Endothelial cell (in vitro differentiated cells): ENCODE results near the gene PRPS1L1. TPM values are rescaled to one million over a fixed set of nuclear protein-coding genes. Genes with fewer than 3 reads are reported as not detected.

Experiments
- DNase-seq: peaks from one replicate; pipeline ENCODE4 v3.0.0; 2021; ENCODE audit warnings: low spot score
- H3K27ac Mint-ChIP-seq: one replicate; pipeline ENCODE4 v1.8.0; 2021; ENCODE audit warnings: mixed read lengths, inconsistent platforms; ENCODE audit not compliant: unreplicated experiment
- H3K27me3 Mint-ChIP-seq: one replicate; pipeline ENCODE4 v1.8.0; 2021; ENCODE audit warnings: mild to moderate bottlenecking, moderate library complexity, mixed read lengths, inconsistent platforms; ENCODE audit not compliant: unreplicated experiment
- H3K36me3 Mint-ChIP-seq: one replicate; pipeline ENCODE4 v1.8.0; 2021; ENCODE audit warnings: mild to moderate bottlenecking, low read depth, mixed read lengths, inconsistent platforms; ENCODE audit not compliant: unreplicated experiment
- H3K4me1 Mint-ChIP-seq: one replicate; pipeline ENCODE4 v1.8.0; 2021; ENCODE audit warnings: mild to moderate bottlenecking, mixed read lengths, inconsistent platforms; ENCODE audit not compliant: unreplicated experiment
- H3K4me3 Mint-ChIP-seq: one replicate; pipeline ENCODE4 v1.8.0; 2021; ENCODE audit warnings: mild to moderate bottlenecking, mixed read lengths, inconsistent platforms; ENCODE audit not compliant: unreplicated experiment
- H3K9me3 Mint-ChIP-seq: one replicate; pipeline ENCODE4 v1.8.0; 2021; ENCODE audit warnings: mixed read lengths, inconsistent platforms; ENCODE audit not compliant: unreplicated experiment
- total RNA-seq: library from RNA; stranded (reverse); fragmentation: NEBNext Ultra II Directional; extraction: Animal tissue kit (Norgen Biotek cat#: 25700); gene quantifications from one replicate; pipeline ENCODE4 v1.2.1, GENCODE V29; 2021; ENCODE audit not compliant: unreplicated experiment
- TF ChIP-seq, protein P1 (sequence below): fragments of 200-600 bp; sonication (generic); IDR thresholded peaks from one replicate; pipeline ENCODE4 v1.5.0; 2021; ENCODE audit warnings: antibody characterized with exemption; ENCODE audit not compliant: unreplicated experiment

The PRPS1L1 gene
- total RNA-seq, 1 donor from 2014 or later = not detected

DNA sequence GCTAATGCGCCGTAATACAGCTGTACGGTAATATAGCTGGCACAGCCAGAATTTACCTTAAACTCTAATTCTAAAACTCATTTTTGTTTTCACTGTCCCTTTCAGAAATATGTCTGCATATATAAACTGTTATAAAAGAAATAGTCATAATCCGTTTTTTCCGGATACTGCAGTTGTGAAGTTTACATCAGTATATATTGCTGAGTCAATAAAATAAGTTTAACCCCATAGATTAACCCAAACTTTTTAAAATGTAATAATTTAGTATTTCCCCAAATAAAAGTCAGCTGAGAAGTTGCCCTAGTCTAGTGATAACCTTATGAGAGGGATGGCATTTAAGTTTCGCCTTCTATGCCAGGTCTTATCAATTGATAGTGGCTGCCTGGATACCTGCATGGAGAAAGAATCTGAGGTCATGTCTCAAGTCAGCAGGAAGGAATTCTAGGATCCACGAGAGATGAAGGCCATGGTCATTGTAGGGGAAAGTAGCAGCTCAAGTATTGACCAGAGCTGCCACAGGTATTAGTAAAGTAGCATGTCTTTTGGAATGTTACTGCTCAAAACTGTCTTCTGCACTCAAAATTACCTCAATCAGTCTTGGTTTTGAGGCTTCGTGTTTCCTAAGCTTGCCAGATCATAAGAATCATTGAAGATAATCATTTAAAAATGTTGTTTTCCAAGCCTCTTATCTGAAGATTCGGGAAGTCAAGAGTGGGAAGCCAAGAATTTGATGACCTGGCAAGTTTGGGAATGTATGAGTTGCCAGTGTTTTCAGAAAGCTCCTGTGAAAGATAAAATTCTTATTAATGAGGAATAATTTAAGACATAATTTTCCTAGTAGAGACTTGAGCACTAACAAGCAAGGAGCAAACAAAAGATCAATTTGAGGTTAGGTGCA lies 10.8 kb downstream of the PRPS1L1 start:
- Mint-ChIP-seq H3K4me3 (no peak overlapping the region), H3K36me3 (no peaks in the 10 kb centered on the region), H3K27me3 (peaks cover 2% of the 10 kb centered on the region), H3K27ac (no peak overlapping the region), H3K9me3 (no peaks in the 10 kb centered on the region), H3K4me1 (peaks cover 19% of the 10 kb centered on the region)
- DNase-seq = no peak
- TF ChIP-seq, protein P1, sequence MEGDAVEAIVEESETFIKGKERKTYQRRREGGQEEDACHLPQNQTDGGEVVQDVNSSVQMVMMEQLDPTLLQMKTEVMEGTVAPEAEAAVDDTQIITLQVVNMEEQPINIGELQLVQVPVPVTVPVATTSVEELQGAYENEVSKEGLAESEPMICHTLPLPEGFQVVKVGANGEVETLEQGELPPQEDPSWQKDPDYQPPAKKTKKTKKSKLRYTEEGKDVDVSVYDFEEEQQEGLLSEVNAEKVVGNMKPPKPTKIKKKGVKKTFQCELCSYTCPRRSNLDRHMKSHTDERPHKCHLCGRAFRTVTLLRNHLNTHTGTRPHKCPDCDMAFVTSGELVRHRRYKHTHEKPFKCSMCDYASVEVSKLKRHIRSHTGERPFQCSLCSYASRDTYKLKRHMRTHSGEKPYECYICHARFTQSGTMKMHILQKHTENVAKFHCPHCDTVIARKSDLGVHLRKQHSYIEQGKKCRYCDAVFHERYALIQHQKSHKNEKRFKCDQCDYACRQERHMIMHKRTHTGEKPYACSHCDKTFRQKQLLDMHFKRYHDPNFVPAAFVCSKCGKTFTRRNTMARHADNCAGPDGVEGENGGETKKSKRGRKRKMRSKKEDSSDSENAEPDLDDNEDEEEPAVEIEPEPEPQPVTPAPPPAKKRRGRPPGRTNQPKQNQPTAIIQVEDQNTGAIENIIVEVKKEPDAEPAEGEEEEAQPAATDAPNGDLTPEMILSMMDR = no peak

DNA sequence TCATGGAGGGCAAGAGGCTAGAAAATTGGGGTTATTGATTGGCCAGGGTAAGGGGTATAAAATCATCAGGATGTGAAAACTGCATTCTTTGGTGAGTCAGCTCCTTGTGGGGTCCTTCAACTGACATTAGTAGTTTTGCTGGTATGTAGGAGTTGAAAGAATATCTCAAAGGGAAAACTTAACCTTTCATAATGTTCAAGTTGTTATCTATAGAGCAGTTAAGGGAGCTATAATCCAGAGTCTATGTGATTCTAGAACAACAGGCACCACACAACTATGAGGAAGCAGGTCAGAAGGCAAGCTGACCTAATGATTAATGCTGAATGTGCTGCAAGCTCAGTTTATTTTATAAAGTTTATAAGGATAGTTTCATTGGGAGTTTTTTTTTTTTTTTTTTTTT lies 13.7 kb downstream of the PRPS1L1 start:
- Mint-ChIP-seq H3K9me3 (no peaks in the 10 kb centered on the region), H3K36me3 (no peaks in the 10 kb centered on the region), H3K27me3 (peaks cover 3% of the 10 kb centered on the region), H3K27ac (no peak overlapping the region), H3K4me3 (no peak overlapping the region), H3K4me1 (peaks cover 1% of the 10 kb centered on the region)
- TF ChIP-seq, protein P1 = no peak
- no peak for DNase-seq

DNA sequence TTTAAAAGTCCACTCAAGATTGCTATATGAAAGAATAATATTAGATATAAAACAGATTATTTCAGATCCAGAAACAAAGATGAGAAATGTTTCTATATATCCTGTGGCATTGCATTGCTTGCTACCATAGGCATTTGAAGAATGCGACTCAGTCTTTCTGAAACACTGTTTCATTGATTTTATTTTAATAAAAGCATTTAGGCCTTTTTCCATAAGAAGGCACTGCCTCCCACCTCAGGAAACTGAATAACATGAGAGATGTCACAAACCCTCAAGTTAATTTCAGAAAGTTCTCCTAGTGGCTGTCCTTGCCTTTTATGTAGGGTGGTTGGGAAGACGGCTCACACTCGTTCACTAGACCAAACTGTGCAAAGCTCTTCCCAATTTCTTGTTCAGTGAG lies 23.3 kb downstream of the PRPS1L1 start:
- Mint-ChIP-seq H3K27me3 (no peaks in the 10 kb centered on the region), H3K27ac (no peak overlapping the region), H3K4me3 (no peak overlapping the region), H3K9me3 (no peaks in the 10 kb centered on the region), H3K36me3 (peaks cover 2% of the 10 kb centered on the region), H3K4me1 (no peaks in the 10 kb centered on the region)
- TF ChIP-seq, protein P1 = no peak
- DNase-seq = no peak

DNA sequence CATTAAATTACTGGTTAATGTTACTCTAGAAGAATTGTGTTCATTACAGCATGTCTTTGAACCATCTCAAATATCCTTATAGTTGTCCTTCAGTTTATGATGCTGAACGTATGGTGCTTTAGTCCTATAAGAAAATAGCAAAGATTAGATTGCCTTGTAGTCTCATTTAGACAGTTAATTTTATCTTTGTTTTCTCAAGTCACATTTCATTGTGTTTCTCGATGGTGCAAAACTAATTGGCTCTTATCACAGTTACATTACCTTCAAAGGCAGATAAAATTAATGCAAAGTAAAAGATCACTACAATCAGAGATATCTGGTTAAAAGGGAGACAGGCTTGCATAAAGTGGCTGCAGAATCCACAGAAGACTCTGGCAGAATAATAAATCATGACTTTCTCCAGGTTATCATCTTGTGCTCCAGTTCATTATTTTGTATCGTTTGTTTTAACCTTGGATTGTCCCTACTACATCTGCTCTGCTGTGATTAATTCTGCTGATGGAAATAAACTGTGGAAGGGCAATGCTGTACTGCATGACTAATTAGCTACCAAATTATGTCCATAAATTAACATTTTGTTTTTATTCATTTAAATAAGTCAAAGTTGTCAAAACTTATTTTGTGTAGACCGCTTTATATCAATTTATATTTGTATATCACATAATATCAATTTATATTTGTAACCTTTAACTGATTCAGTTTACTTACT lies 24.2 kb downstream of the PRPS1L1 start:
- Mint-ChIP-seq H3K4me3 (no peak overlapping the region), H3K27ac (no peak overlapping the region), H3K9me3 (no peaks in the 10 kb centered on the region), H3K27me3 (no peaks in the 10 kb centered on the region), H3K4me1 (no peaks in the 10 kb centered on the region), H3K36me3 (peaks cover 3% of the 10 kb centered on the region)
- TF ChIP-seq, protein P1 = no peak
- no peak for DNase-seq

DNA sequence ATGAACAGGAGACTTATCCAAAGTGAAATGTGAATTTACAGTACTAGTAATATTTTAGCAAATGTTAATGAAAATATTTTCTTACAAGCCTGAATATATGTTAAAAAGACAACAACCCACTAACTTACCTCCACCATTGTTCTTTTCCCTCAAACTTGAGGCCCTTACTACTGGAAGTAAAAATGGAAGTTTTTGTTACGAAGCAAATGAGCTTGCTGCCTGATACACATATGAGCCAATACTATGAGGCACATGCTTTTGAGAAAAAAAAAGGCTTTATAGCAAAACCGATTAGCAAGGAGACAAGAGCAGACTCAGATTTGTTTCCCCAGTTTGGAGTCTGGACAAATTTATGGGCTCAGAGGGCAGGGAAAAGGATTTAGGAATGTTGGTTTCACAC lies 29.0 kb downstream of the PRPS1L1 start:
- H3K4me3 Mint-ChIP-seq = no peak overlapping the region

More for the DNA sequence above, 29.0 kb downstream of the PRPS1L1 start:
- H3K9me3 Mint-ChIP-seq = no peaks in the 10 kb centered on the region
- no peak for DNase-seq
- TF ChIP-seq, protein P1 = no peak
- H3K27me3 Mint-ChIP-seq = no peaks in the 10 kb centered on the region
- H3K27ac Mint-ChIP-seq = no peak overlapping the region
- no peaks in the 10 kb centered on the region for H3K4me1 Mint-ChIP-seq
- peaks cover 3% of the 10 kb centered on the region for H3K36me3 Mint-ChIP-seq
